Measurements from ENCODE around the gene AGAP1. TPM values are rescaled to one million over a fixed set of nuclear protein-coding genes. Genes with fewer than 3 reads are reported as not detected.

The AGAP1 gene
- total RNA-seq, 1 experiment from 2014 or later: 25.8 TPM

GRCh38 chr2:235695602-235695895, 201.7 kb downstream of the AGAP1 start:
- H3K9me3 ChIP-seq (ENCODE audit: control insufficient read depth, low read depth, low read length): no peaks in the 10 kb centered on the region
- no peak overlapping the region for H3K18ac ChIP-seq (ENCODE audit: insufficient read length, low read depth, low read length)
- H2BK15ac ChIP-seq (ENCODE audit: low read depth, low read length): no peak overlapping the region
- no peaks in the 10 kb centered on the region for H3K27me3 ChIP-seq (ENCODE audit: insufficient read depth, low read length)
- no peak overlapping the region for H2BK5ac ChIP-seq (ENCODE audit: insufficient read length, low read length)
- no peak overlapping the region for H2AFZ ChIP-seq (ENCODE audit: low read length)
- H4K5ac ChIP-seq (ENCODE audit: insufficient read length, low read depth, low read length): no peak overlapping the region
- peaks cover 3% of the 10 kb centered on the region for H4K20me1 ChIP-seq (ENCODE audit: control insufficient read depth, insufficient read depth, insufficient read length)
- Mint-ChIP-seq H3K9me3 (peaks cover 8 to 14% of the 10 kb centered on the region in 2 experiments), H3K27ac (peak overlapping the region in 2 of 3 experiments; percentile 30 to 82; a peak in 1 of 7 replicates), H3K27me3 (ENCODE audit: low read depth) (no peaks in the 10 kb centered on the region), H3K36me3 (ENCODE audit: insufficient read depth in 1 of 3, low read depth in 3 of 3) (peaks cover 6 to 19% (median 14%) of the 10 kb centered on the region in 3 experiments; a peak in 6 of 7 replicates), H3K4me1 (peaks cover 38 to 49% of the 10 kb centered on the region in 2 experiments), H3K4me3 (no peak overlapping the region)
- H4K8ac ChIP-seq (replicated peaks; ENCODE audit: insufficient read length, low read depth, low read length): no peak overlapping the region
- peaks cover 6% of the 10 kb centered on the region; the same call in 1 of the 2 replicates for H3K4me1 ChIP-seq (ENCODE audit: insufficient read depth, low read length)
- no peaks in the 10 kb centered on the region for H3K23me2 ChIP-seq (ENCODE audit: insufficient read length, low read depth, low read length, poor library complexity, severe bottlenecking)
- H4K91ac ChIP-seq (ENCODE audit: insufficient read length, low read depth, low read length): no peak overlapping the region
- H3K79me1 ChIP-seq (ENCODE audit: insufficient read depth, low read depth, low read length, poor library complexity, severe bottlenecking): peaks cover 7% of the 10 kb centered on the region
- H3K56ac ChIP-seq (ENCODE audit: insufficient read length, low read depth, low read length): no peak overlapping the region
- no peak overlapping the region for H3K4ac ChIP-seq (ENCODE audit: low read depth, low read length)
- no peak for TF ChIP-seq CTCF (conservative IDR thresholded peaks at IDR 0.05)
- WGBS (ENCODE audit: extremely low coverage, insufficient read length, low lambda C conversion rate): no CpG with 5 or more reads among the region's 3 CpGs
- H2BK12ac ChIP-seq (ENCODE audit: insufficient read length, low read depth, low read length): no peak overlapping the region
- H3K27ac ChIP-seq (ENCODE audit: insufficient read length, low read depth, low read length): no peak overlapping the region
- peaks cover 12% of the 10 kb centered on the region; the same call in 1 of the 2 replicates for H3K79me2 ChIP-seq (ENCODE audit: insufficient read depth, low read length)
- H2BK20ac ChIP-seq (ENCODE audit: low read depth, low read length, poor library complexity, severe bottlenecking): no peak overlapping the region
- DNase-seq: no peak
- no peak overlapping the region for H3T11ph ChIP-seq (ENCODE audit: low read length)
- no peak overlapping the region for H3K23ac ChIP-seq (ENCODE audit: insufficient read length, low read depth, low read length)
- no peak overlapping the region for H2AK5ac ChIP-seq (ENCODE audit: insufficient read length, low read length)
- no peak overlapping the region for H3K14ac ChIP-seq (ENCODE audit: insufficient read depth, low read length)
- H3K4me2 ChIP-seq (ENCODE audit: insufficient read depth, insufficient read length, low read length): no peak overlapping the region
- H2BK120ac ChIP-seq (ENCODE audit: low read depth, low read length, poor library complexity, severe bottlenecking): no peak overlapping the region
- no peak overlapping the region for H3K9ac ChIP-seq (ENCODE audit: extremely low read depth, insufficient read length, low read length)

Data from H9 (cell line).